MCF 10A (cell line): ENCODE measurements around the gene MEGF9. TPM values are rescaled to one million over a fixed set of nuclear protein-coding genes. Genes with fewer than 3 reads are reported as not detected.
A peak's percentile ranks its signal among the peaks of the same experiment; 100 is the strongest.

Experiments used
- BruUV-seq: library from RNA; stranded (reverse); fragments of 400-500 nt; replicated peaks from 2 replicates; lab custom pipeline; 2021; lab: Mats Ljungman, UMichigan
- CTCF ChIA-PET: fragments of 300-600 bp; sonication (Branson Sonifier 250); formaldehyde crosslinking; extraction: SDS; loops from one replicate; lab custom pipeline; 2021; ENCODE audit warnings: antibody characterized with exemption, inconsistent platforms; lab: Yijun Ruan, JAX
- POLR2A ChIA-PET: fragments of 300-600, 350-650 bp; sonication (Branson Sonifier 250); formaldehyde crosslinking; extraction: SDS; loops from one replicate; lab custom pipeline; 2020; ENCODE audit warnings: antibody characterized with exemption, inconsistent platforms; lab: Yijun Ruan, JAX
- DNase-seq: peaks from one replicate; pipeline ENCODE4 v3.0.0-alpha.2; 2018; ENCODE audit not compliant: unreplicated experiment
- H3K27ac Mint-ChIP-seq: one replicate; pipeline ENCODE4 v1.8.0; 2022; ENCODE audit warnings: mild to moderate bottlenecking, low read depth, mixed read lengths; ENCODE audit not compliant: unreplicated experiment
- H3K27me3 Mint-ChIP-seq: one replicate; pipeline ENCODE4 v1.8.0; 2022; ENCODE audit warnings: mixed read lengths; ENCODE audit not compliant: insufficient read depth, unreplicated experiment
- H3K36me3 Mint-ChIP-seq: one replicate; pipeline ENCODE4 v1.8.0; 2022; ENCODE audit warnings: mild to moderate bottlenecking, moderate library complexity, mixed read lengths; ENCODE audit not compliant: insufficient read depth, unreplicated experiment
- H3K4me1 Mint-ChIP-seq: one replicate; pipeline ENCODE4 v1.8.0; 2022; ENCODE audit warnings: mixed read lengths; ENCODE audit not compliant: insufficient read depth, unreplicated experiment
- H3K4me3 Mint-ChIP-seq: one replicate; pipeline ENCODE4 v1.8.0; 2022; ENCODE audit warnings: mild to moderate bottlenecking, moderate library complexity, mixed read lengths; ENCODE audit not compliant: unreplicated experiment
- H3K9me3 Mint-ChIP-seq: one replicate; pipeline ENCODE4 v1.8.0; 2022; ENCODE audit warnings: mixed read lengths; ENCODE audit not compliant: unreplicated experiment
- CTCF ChIP-seq: fragments of 200-600 bp; IDR thresholded peaks from one replicate; pipeline ENCODE4 v1.8.0; 2022; ENCODE audit warnings: antibody characterized with exemption, mild to moderate bottlenecking; ENCODE audit not compliant: unreplicated experiment
- intact Hi-C: fragments of 100-400 bp; cut with micrococcal nuclease; formaldehyde crosslinking; loops from 2 replicates; pipeline ENCODE4 v1.14.1; 2022
- total RNA-seq: library from RNA; stranded (reverse); gene quantifications from 2 replicates; pipeline ENCODE4 v1.2.3, GENCODE V29; 2022

The MEGF9 gene
- total RNA-seq, 1 experiment from 2014 or later = 5.7 TPM

- POLR2A ChIA-PET = interaction anchor here (3.9 kb wide), 1 partner anchor 35 kb away, joined by 30 read pairs; the partner anchor contains the start of gene FBXW2
Observed at GRCh38 chr9:120758544-120758943, 44.3 kb upstream of the MEGF9 start.

GRCh38 chr9:120757026-120757913 is 43.0 kb upstream of the MEGF9 start:
- Mint-ChIP-seq H3K9me3 (no peaks in the 10 kb centered on the region), H3K27me3 (no peaks in the 10 kb centered on the region), H3K27ac (peak overlapping the region; percentile 1), H3K4me1 (peaks cover 5% of the 10 kb centered on the region), H3K4me3 (no peak overlapping the region), H3K36me3 (peaks cover 35% of the 10 kb centered on the region)
- DNase-seq = no peak
- CTCF ChIA-PET = interaction anchor here (0.6 to 4.9 kb wide), 17 partner anchors 10 to 528 kb away, joined by 3 to 55 read pairs (median 7); no protein-coding TSS in a partner anchor
- no TSS peak for BruUV-seq
- POLR2A ChIA-PET = interaction anchor here (1.0 to 3.9 kb wide), 5 partner anchors 13 to 179 kb away, joined by 3 to 30 read pairs (median 7); partner anchors contain the start of genes FBXW2 and PHF19
- TF ChIP-seq CTCF = no peak
- intact Hi-C loops = loop anchor here (2.0 kb wide), 1 partner anchor 138 kb away; no protein-coding TSS in a partner anchor

More at GRCh38 chr9:120758544-120758943, 44.3 kb upstream of the MEGF9 start:
- no TSS peak for BruUV-seq
- no peaks in the 10 kb centered on the region for H3K27me3 Mint-ChIP-seq
- CTCF ChIA-PET = interaction anchor here (0.6 to 4.0 kb wide), 4 partner anchors 9 to 302 kb away, joined by 3 to 51 read pairs (median 4); no protein-coding TSS in a partner anchor
- H3K9me3 Mint-ChIP-seq = no peaks in the 10 kb centered on the region
- DNase-seq = no peak
- H3K4me1 Mint-ChIP-seq = peaks cover 5% of the 10 kb centered on the region
- H3K4me3 Mint-ChIP-seq = no peak overlapping the region
- peaks cover 47% of the 10 kb centered on the region for H3K36me3 Mint-ChIP-seq
- peak overlapping the region; percentile 1 for H3K27ac Mint-ChIP-seq
- intact Hi-C loops = no loop called here
- no peak for TF ChIP-seq CTCF

- peaks cover 27% of the 10 kb centered on the region for H3K36me3 Mint-ChIP-seq
- peaks cover 5% of the 10 kb centered on the region for H3K4me1 Mint-ChIP-seq
- POLR2A ChIA-PET = interaction anchor here (0.6 to 3.9 kb wide), 9 partner anchors 10 to 553 kb away, joined by 3 to 30 read pairs (median 4); partner anchors contain the start of genes FBXW2 and PHF19
- intact Hi-C loops = loop anchor here (1.0 to 2.0 kb wide), 4 partner anchors 138 to 304 kb away; no protein-coding TSS in a partner anchor
- no peak overlapping the region for H3K27ac Mint-ChIP-seq
- CTCF ChIA-PET = interaction anchor here (0.6 to 4.9 kb wide), 39 partner anchors 10 to 529 kb away, joined by 3 to 55 read pairs (median 4); partner anchors contain the start of genes FBXW2 and PSMD5
- H3K4me3 Mint-ChIP-seq = no peak overlapping the region
- no TSS peak for BruUV-seq
- H3K9me3 Mint-ChIP-seq = no peaks in the 10 kb centered on the region
- no peaks in the 10 kb centered on the region for H3K27me3 Mint-ChIP-seq
- no peak for DNase-seq
- no peak for TF ChIP-seq CTCF
Observed at GRCh38 chr9:120756531-120756930, 42.3 kb upstream of the MEGF9 start.
